GDM1 (cell line): ENCODE results near the gene PPARD.
"Not testable (repeated sequence)": the region's sequence is repeated elsewhere in the genome, so short reads cannot be mapped to it uniquely, and the experiment has no call there.

Experiments
- DNase-seq: peaks from one replicate; lab custom pipeline; 2025; lab: John Stamatoyannopoulos, UW

The PPARD gene

DNA sequence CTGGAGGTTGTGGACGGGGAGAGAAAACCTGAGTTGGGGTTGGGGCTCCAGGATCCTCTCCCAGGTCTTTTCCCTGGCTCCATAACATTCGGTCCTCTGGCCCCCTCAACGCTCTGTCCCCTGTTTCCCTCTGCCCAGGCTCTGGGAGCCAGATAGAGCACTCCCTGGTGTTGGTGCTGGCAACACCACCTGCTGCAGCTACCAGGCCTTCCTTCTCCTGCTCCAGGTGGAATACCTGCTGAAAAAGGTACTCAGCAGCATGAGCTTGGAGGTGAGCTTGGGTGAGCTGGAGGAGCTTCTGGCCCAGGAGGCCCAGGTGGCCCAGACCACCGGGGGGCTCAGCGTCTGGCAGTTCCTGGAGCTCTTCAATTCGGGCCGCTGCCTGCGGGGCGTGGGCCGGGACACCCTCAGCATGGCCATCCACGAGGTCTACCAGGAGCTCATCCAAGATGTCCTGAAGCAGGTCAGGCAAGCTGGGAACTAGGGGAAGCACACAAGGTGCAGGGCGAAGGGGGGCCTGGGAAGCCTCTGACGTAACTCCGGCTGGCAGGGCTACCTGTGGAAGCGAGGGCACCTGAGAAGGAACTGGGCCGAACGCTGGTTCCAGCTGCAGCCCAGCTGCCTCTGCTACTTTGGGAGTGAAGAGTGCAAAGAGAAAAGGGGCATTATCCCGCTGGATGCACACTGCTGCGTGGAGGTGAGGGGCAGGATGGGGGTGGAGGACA lies 30.1 kb upstream of the PPARD start:
- DNase-seq, result no peak

DNA sequence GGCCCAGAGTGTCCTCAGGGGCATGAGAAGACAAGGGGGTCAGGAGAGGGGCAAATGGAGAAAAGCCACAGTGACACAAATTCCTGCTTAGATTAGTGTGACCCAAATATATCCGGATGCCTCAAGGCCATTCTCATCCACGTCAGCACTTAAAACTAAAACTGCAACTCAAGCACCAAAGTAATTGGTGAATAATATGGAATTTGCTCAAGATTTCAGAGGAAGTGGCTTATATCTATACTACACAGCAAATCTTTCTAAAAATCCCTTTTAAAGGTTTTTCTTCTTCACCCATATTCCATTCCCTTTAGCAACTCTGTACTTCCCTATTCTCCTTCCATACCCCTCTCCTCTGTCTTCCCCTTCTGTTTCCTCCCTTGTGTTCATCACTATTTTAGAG lies 29.6 kb upstream of the PPARD start:
- DNase-seq, result no peak

DNA sequence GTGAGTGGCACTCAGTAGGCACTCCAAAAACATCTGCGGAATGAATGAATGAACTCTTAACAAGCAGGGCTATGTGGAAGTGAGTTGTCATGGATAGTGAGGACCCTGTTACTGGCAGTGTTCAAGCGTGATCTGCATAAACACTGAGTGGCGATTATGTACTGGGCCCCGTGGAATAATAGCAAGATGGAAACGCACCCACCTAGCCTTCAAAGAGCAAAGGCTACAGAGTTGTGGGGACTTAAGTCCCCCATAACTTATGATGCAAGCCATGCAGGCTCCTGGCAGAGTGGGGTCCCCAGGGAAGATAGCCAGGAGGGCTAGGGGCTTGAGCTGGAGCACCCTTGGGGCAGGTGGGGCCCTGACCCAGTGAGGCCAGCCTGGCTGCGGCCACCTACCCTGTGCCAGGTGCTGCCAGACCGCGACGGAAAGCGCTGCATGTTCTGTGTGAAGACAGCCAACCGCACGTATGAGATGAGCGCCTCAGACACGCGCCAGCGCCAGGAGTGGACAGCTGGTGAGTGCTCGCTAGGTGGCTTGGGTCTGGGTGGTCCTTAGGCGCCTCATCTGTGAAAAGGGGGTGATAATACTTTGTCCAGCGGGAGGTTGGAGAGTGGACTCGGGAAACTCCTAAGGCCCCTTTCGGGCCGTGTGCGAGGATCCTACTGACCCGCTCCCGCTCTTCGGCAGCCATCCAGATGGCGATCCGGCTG lies 24.7 kb upstream of the PPARD start:
- DNase-seq, result no peak

DNA sequence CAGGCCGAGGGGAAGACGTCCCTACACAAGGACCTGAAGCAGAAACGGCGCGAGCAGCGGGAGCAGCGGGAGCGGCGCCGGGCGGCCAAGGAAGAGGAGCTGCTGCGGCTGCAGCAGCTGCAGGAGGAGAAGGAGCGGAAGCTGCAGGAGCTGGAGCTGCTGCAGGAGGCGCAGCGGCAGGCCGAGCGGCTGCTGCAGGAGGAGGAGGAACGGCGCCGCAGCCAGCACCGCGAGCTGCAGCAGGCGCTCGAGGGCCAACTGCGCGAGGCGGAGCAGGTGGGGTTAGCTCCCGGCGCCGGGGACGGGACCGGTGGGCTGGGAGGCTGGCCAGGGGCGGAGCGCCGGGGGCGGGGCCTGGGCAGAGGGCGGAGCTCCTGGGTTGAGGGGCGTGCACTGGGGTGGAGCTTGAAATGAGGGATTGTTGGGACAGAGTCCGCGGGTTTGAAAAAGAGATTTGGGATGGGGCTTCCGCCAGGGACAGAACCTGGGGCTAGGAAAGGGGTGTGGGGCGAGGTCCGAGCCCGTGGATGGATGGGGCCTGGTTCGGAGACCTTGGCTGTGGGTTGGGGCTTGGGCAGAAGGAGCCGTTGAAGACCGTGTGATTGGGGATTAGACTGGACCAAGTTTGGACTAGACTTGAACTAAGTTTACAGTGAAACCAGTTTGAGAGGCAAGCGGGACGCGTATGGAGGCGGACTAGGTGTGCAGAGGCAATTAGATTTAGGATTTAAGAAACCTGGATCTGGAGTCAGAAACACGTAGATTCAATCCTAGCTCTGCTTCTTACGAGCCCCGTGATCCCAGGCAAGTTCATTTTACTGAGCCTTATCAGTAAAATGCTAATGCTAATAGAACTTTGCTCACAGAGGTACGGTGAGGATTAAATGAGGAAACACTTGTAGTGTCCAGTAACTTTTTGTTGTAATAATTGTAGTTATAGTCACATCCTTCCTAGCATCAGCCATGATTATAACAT lies 23.9 kb upstream of the PPARD start:
- DNase-seq, result no peak

DNA sequence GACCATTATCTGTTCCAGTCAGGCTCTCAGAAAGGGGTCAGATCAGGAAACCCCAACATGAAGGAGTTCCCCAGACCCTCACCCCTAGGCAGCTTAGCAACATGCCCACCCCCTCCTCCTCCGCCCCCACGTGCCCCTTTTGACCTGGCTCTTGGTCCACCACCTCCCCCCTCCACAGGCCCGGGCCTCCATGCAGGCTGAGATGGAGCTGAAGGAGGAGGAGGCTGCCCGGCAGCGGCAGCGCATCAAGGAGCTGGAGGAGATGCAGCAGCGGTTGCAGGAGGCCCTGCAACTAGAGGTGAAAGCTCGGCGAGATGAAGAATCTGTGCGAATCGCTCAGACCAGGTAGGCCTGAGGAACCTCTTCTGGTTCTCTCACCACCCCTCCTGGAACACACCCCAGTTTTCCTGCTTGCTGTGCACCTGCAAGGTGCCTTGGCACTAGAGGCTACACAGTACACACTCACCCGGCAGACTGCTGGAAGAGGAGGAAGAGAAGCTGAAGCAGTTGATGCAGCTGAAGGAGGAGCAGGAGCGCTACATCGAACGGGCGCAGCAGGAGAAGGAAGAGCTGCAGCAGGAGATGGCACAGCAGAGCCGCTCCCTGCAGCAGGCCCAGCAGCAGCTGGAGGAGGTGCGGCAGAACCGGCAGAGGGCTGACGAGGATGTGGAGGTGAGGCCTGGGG lies 22.9 kb upstream of the PPARD start:
- no peak for DNase-seq

DNA sequence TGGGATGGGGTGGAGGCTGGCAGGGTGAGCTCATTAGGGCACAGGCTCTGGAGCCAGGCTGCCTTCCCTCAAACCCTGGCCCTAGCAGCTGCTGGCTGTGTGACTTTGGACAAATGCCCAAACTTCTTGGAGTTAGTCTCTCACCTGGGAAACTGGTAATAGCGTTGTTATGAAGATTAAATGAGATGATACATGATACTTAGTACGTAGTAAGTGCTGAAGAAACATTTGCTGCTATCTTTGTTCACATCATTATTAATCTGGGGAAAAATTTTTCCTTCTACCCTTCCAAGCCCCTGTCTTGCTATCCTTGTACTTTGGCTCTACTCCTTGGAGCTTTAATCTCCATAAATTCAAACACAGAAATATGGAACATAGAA lies 22.3 kb upstream of the PPARD start:
- no peak for DNase-seq

DNA sequence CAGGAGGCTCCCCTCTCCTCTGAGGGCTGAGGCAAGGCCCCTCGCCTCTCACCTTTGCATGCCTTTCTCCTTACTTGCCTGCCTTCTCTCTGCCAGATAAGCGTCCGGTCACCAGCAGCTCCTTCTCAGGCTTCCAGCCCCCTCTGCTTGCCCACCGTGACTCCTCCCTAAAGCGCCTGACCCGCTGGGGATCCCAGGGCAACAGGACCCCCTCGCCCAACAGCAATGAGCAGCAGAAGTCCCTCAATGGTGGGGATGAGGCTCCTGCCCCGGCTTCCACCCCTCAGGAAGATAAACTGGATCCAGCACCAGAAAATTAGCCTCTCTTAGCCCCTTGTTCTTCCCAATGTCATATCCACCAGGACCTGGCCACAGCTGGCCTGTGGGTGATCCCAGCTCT lies 21.3 kb upstream of the PPARD start:
- no peak for DNase-seq

DNA sequence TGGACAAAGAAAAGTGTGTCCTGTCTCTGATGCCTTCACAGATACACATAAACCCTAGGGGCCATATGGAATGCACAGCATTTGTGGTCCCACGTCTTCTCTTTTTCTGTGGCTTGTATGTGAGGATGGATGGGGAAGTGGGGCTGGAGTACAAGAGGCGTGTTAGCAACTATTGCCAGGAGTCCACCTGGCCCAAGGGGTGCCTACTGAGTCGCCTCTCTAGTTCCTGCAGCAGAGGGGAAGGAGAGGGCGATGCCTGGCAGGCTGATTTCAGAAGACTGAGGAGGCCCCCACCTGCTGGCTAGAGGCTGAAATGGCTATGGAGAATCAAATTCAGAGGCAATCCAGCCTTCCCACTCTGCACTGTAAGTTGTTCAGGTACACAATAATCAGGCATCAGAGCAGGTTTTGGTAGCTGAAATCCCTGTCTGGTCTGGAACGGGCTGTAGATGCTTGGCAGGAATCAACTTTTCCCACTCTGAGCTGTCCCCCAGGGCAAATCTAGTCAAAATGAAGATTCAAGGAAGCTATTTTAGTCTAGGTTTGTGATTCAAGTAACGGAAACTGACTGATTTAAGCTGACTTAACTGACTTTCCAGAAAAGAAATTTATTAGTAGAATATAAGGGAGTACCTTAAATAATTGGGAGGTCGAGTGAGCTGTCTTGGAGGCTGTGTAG lies 14.9 kb upstream of the PPARD start:
- DNase-seq, result peak; percentile 65

DNA sequence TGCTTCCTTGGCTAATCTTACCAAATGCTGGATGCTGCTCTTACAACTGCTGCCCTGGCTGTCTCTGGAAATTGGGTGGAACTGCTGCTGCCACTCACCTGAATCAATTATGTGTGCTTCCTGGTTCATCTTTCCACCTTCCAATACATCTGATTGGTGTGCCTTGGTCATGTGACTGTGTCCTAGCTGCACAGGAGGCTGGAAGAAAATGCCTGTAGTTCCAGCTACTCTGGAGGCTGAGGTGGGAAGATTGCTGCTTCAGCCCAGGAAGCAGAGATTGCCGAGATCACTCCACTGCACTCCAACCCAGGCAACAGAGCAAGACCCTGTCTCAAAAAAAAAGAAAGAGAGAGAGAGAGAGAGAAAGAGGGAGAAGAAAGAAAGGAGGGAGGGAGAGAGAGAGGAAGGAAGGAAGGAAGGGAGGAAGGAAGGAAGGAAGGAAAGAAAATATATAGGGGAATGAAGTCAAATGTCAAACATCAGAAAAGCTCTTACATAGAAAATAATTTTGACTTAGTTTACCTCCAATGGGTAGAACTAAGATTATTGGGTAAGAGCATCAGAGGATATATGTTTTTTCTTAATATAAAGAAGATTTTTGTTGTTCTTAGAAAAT lies 14.1 kb upstream of the PPARD start:
- DNase-seq, result no peak

DNA sequence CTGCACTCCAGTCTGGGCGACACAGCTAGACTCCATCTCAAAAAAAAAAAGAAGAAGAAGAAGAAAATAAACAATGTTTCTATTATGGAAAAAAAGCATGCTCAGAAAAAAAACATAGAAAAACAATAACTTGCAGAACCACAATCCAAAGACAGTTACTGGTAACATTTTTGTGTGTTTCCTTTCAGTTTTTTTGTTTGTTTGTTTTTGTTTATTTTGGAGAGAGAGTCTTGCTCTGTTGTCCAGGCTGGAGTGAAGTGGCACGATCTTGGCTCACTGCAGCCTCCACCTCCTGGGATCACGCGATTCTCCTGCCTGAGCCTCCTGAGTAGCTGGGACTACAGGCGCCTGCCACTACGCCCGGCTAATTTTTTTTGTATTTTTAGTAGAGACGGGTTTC lies 13.4 kb upstream of the PPARD start:
- DNase-seq, result not testable (repeated sequence)

DNA sequence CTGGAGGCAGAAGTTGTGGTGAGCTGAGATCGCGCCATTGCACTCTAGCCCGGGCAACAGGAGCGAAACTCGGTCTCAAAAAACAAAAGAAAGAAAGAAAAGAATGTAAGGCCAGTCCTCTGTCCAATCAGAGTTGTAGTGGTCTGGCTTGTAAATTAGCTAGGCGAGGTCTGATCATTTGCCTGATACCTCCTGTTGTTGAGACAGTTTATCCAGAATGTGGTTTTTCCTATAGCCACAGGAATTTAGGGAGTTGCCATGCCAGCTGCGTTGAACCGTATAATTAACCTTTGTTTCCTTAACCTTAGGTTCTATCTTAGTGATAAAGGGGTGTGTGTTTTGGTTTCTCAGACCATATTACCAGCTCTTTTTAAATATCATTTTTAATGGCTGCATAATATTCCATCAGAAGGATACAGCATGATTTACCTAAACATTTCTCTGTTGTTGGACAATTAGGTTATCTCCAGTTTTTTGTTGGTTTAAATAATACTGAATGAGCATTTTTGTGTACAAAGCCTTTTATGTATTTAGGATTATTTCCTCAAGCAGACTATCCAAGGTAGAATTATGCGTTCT lies 11.7 kb upstream of the PPARD start:
- DNase-seq, result no peak

DNA sequence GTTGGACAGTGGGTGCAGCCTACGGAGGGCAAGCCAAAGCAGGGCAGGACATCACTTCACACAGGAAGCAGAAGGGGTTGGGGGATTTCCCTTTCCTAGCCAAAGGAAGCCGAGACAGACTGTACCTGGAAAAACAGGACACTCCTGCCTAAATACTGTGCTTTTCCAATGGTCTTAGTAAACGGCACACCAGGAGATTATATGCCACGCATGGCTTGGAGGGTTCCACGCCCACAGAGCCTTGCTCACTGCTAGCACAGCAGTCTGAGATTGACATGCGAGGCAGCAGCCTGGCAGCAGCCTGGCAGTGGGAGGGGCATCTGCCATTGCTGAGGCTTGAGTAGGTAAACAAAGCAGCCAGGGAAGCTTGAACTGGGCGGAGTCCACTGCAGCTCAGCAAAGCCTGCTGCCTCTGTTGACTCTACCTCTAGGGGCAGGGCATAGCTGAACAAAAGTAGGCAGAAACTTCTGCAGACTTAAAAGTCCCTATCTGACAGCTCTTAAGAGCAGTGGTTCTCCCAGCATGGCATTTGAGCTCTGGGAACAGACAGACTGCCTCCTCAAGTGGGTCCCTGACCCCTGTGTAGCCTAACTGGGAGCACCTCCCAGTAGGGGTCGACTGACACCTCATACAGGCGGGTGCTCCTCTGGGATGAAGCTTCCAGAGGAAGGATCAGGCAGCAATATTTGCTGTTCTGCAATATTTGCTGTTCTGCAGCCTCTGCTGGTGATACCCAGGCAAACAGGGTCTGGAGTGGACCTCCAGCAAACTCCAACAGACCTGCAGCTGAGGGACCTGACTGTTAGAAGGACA lies 10.1 kb upstream of the PPARD start:
- DNase-seq, result not testable (repeated sequence)

DNA sequence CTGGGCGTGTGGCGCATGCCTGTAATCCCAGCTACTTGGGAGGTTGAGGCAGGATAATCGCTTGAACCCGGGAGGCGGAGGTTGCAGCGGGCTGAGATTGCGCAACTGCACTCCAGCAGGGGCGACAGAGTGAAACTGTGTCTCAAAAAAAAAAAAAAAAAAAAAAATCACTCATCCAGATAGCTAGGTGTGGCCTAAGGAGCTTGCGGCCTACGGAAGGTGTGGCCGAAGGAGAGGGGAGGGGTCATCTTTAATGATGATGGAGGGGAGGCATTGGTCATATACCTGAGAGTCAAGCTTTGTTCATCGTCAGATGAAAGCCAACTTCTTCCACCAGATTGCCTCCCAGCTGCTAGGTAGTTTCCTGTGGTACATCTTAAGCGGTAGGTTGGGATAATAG lies 801 bp upstream of the PPARD start:
- DNase-seq, result no peak

DNA sequence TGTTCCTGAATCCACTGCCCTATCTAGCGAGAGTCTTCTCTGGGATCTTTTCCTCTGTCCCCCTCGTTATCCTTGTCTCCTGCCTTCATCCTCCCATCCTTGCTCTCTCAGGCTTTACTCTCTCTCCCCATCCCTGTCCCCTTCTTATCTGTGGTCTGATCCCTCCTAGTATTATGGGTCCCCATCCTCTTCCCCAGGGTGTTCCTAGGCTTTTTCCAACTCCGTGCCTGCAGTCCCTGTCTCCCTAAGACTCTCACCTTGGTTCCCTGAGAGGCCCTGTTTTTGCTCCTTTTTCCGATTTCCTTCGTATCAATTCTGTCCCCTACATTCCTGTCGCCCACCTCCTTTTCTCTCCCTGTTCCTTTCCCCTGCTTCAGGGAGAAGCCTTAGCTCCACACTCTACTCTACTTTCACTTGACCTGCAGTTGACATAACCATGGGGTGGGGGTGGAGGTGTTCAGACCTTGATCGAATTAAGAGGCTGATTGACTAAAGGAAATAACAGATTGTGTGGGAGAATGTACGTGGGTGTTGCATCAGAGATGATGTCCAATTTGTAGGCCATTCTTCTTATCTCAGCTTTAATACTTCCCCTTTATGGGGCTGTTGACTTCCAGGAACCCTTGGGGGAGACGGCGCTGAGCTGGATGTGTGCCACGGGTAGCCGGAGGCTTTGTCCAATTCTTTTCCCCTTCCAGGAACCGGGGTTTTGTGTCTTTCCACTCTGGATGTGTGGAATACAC lies 905 bp downstream of the PPARD start:
- DNase-seq, result no peak

DNA sequence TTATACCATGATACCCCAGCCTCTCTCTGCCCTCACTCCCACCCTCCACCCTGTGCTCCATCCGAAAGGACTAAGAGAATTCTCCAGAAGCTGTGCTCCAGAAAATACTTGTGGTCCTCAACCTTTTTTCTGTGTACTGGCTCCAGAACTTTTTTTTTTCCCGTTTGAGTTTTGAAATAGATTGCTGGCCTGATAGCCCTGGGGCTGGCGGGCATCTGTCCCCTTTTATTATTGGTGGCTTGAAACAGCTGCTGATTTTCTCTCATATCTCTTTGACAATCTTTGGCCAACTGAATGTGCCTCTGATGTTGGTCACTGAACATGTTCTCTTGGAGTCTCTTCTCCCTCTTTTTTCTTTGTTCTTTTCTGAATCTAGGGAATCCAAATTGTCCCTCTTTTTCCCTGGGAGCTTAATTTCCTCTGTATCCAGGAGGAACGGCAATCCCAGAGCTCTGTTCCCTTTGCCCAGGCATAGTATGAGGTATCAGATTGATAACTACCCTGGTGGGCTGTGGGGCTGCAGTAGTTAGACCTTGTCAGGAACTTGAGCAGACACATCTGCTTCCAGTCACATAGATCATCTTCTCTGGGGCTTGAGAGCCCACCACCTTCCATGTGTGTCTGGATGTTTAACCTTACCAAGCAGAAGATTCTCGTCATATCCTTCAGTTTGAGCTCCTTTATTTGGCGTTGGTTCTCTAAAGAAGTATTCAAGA lies 1.6 kb downstream of the PPARD start:
- DNase-seq, result no peak

DNA sequence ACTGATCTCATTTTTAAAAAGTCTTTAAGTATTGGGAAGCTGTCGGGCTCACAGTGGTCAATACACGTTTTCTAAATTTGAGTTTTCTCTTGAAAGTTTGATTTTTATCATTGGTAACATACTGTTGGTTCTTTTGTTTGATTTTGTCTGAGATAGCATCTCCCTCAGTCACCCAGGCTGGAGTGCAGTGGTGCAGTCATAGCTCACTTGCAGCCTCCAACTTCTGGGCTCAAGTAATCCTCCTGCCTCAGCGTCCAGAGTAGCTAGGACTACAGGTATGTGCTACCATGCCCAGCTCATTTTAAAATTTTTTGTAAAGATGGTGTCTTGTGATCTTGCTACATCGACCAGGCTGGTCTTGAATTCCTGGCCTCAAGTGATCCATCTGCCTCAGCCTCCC lies 9.1 kb downstream of the PPARD start:
- DNase-seq, result no peak

DNA sequence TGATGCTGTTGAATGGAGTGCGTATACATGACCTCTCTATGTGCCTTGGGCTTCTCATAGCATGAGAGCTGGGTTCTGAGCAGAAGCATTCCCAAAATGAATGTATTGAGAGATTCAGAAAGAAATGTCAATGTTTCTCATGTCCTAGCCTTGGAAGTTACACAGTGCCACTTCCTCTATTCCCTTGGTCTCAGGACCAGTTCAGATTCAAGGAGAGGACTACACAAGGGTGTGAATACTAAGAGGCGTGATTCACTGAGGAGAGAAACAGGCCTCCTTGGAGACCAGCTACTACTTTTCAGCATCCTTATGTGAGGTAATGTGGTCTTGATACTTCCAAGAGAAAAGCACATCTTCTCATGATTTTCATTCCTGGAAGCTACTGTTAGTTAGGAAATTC lies 10.4 kb downstream of the PPARD start:
- DNase-seq, result no peak

DNA sequence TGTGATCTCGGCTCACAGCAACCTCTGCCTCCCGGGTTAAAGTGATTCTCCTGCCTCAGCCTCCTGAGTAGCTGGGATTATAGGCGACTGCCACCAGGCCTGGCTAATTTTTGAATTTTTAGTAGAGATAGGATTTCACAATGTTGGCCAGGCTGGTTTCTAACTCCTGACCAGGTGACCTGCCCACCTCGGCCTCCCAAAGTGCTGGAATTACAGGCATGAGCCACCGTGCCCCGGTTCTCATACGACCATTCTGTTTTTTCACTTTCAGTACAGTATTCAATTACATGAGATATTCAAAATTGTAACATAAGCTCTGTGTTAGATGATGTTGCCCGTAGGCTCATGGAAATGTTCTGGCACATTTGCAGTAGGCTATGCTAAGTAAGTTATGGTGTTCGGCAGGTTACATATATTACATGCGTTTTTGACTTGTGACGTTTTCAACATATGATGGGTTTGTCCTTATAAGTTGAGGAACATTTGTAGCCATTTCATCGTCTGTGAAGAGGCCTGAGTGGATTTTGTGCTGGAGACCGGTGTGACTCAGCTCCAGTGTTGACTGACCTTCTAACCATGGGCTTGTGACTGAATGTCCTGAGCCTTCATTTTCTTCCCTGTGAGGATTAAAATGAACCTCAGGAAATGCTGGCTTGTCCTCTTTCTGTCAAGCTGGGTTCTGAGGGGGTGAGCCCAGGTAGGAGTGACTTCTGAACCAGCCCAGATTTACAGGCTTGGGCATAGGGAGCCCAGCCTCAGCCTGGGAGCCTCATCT lies 12.2 kb downstream of the PPARD start:
- DNase-seq, result no peak
